Fibroblast of lung (primary cell): ENCODE data around the gene TMEM176B.

ENCODE experiments used
- CTCF ChIP-seq, 2 donors: IDR thresholded peaks in 1 of 2; conservative IDR thresholded peaks in 1 of 2; 1 replicate in 1 of 2; 2 replicates in 1 of 2; pipeline ENCODE4 v1.5.1; 2011 to 2012; ENCODE audit warnings: low read length in 2 of 2, control low read depth in 1 of 2, inconsistent platforms in 1 of 2, low read depth in 1 of 2, mild to moderate bottlenecking in 1 of 2
- EZH2 ChIP-seq: IDR thresholded peaks from 2 replicates; pipeline ENCODE4 v1.5.1; 2012; ENCODE audit warnings: low read length, control low read depth, mild to moderate bottlenecking; ENCODE audit errors: missing control alignments

GRCh38 chr7:150759479-150759878, 40.7 kb downstream of the TMEM176B start:
- TF ChIP-seq CTCF (conservative IDR thresholded peaks at IDR 0.05 in 1 of 2, IDR thresholded peaks at IDR 0.05 in 1 of 2; ENCODE audit: low read depth in 1 of 2, low read length in 2 of 2) = no peak
- no peak for TF ChIP-seq EZH2
